Astrocyte (in vitro differentiated cells and primary cell): ENCODE results near the gene ZNF608. TPM values are rescaled to one million over a fixed set of nuclear protein-coding genes. Genes with fewer than 3 reads are reported as not detected.

Experiments
- DNase-seq: peaks from one replicate; pipeline ENCODE4 v3.0.0-alpha.2; 2010; ENCODE audit warnings: low read depth
- FAIRE-seq: peaks from 2 replicates; lab custom pipeline; 2011; peaks lifted over from hg19 to GRCh38; lab: Jason Lieb, UNC
- H2AFZ ChIP-seq: 2 replicates; pipeline ENCODE4 v1.6.0; 2012; ENCODE audit warnings: low read depth, low read length, inconsistent platforms
- H3K27ac ChIP-seq: 2 replicates; pipeline ENCODE4 v1.5.1; 2011; ENCODE audit warnings: low read depth, low read length, inconsistent platforms
- H3K27me3 ChIP-seq: 2 replicates; pipeline ENCODE4 v1.6.0; 2011; ENCODE audit warnings: low read length, inconsistent platforms; ENCODE audit not compliant: insufficient read depth
- H3K36me3 ChIP-seq: 2 replicates; pipeline ENCODE4 v1.5.1; 2011; ENCODE audit warnings: low read length, inconsistent platforms; ENCODE audit not compliant: insufficient read depth
- H3K4me1 ChIP-seq: 2 replicates; pipeline ENCODE4 v1.5.1; 2011; ENCODE audit warnings: low read length, inconsistent platforms; ENCODE audit not compliant: insufficient read depth
- H3K4me2 ChIP-seq: 2 replicates; pipeline ENCODE4 v1.6.0; 2012; ENCODE audit warnings: low read length, inconsistent platforms
- H3K4me3 ChIP-seq: 2 replicates; pipeline ENCODE4 v1.5.1; 2011; ENCODE audit warnings: low read depth, mild to moderate bottlenecking, low read length, inconsistent platforms; ENCODE audit not compliant: insufficient read depth
- H3K79me2 ChIP-seq: 2 replicates; pipeline ENCODE4 v1.6.0; 2012; ENCODE audit warnings: mild to moderate bottlenecking, low read length, inconsistent platforms; ENCODE audit not compliant: insufficient read depth
- H3K9ac ChIP-seq: 2 replicates; pipeline ENCODE4 v1.6.0; 2012; ENCODE audit warnings: mild to moderate bottlenecking, low read length, inconsistent platforms
- H3K9me3 ChIP-seq: 2 replicates; pipeline ENCODE4 v1.5.1; 2012; ENCODE audit warnings: low read depth, mild to moderate bottlenecking, low read length, inconsistent platforms; ENCODE audit not compliant: insufficient read depth
- H4K20me1 ChIP-seq: 2 replicates; pipeline ENCODE4 v1.6.0; 2012; ENCODE audit warnings: low read length, inconsistent platforms; ENCODE audit not compliant: insufficient read depth
- H3K27ac Mint-ChIP-seq: one replicate; pipeline ENCODE4 v1.8.0; 2021; ENCODE audit warnings: mild to moderate bottlenecking, mixed read lengths; ENCODE audit not compliant: unreplicated experiment
- H3K27me3 Mint-ChIP-seq: one replicate; pipeline ENCODE4 v1.8.0; 2021; ENCODE audit warnings: low read depth, mixed read lengths; ENCODE audit not compliant: unreplicated experiment
- H3K36me3 Mint-ChIP-seq: one replicate; pipeline ENCODE4 v1.8.0; 2021; ENCODE audit warnings: low read depth, mixed read lengths; ENCODE audit not compliant: unreplicated experiment
- H3K4me1 Mint-ChIP-seq: one replicate; pipeline ENCODE4 v1.8.0; 2021; ENCODE audit warnings: low read depth, mixed read lengths; ENCODE audit not compliant: unreplicated experiment
- H3K4me3 Mint-ChIP-seq: one replicate; pipeline ENCODE4 v1.8.0; 2021; ENCODE audit warnings: mild to moderate bottlenecking, moderate library complexity, mixed read lengths; ENCODE audit not compliant: unreplicated experiment
- H3K9me3 Mint-ChIP-seq: one replicate; pipeline ENCODE4 v1.8.0; 2021; ENCODE audit warnings: mild to moderate bottlenecking, mixed read lengths; ENCODE audit not compliant: unreplicated experiment
- CTCF ChIP-seq: IDR thresholded peaks from 2 replicates; pipeline ENCODE4 v1.5.1; 2011; ENCODE audit warnings: low read depth, mild to moderate bottlenecking, inconsistent platforms, low read length, moderate library complexity; ENCODE audit not compliant: insufficient read depth
- EZH2 ChIP-seq: IDR thresholded peaks from 2 replicates; pipeline ENCODE4 v1.6.1; 2012; ENCODE audit warnings: mild to moderate bottlenecking, low read length, inconsistent platforms; ENCODE audit not compliant: insufficient read depth
- total RNA-seq: library from RNA; stranded (reverse); gene quantifications from 2 replicates; pipeline ENCODE4 v1.2.1, GENCODE V29; 2021

ZNF608 gene
- total RNA-seq, 1 donor from 2014 or later = 57.3 TPM

- H3K27me3 Mint-ChIP-seq = no peaks in the 10 kb centered on the region
- Histone ChIP-seq H3K9ac (no peak overlapping the region), H3K4me1 (peaks cover 8% of the 10 kb centered on the region), H3K27ac (no peak overlapping the region), H3K36me3 (no peaks in the 10 kb centered on the region), H3K4me3 (no peak overlapping the region), H3K27me3 (no peaks in the 10 kb centered on the region), H4K20me1 (no peaks in the 10 kb centered on the region), H2AFZ (no peak overlapping the region), H3K4me2 (no peak overlapping the region), H3K9me3 (no peaks in the 10 kb centered on the region), H3K79me2 (no peaks in the 10 kb centered on the region)
- no peaks in the 10 kb centered on the region for H3K9me3 Mint-ChIP-seq
- DNase-seq = no peak
- no peak for FAIRE-seq
- no peak overlapping the region for H3K27ac Mint-ChIP-seq
- no peak for TF ChIP-seq EZH2
- no peak for TF ChIP-seq CTCF
- no peaks in the 10 kb centered on the region for H3K36me3 Mint-ChIP-seq
- H3K4me3 Mint-ChIP-seq = no peak overlapping the region
- H3K4me1 Mint-ChIP-seq = peaks cover 18% of the 10 kb centered on the region
Measured at GRCh38 chr5:124789104-124789605, 42.7 kb upstream of the ZNF608 start.

- H3K9me3 Mint-ChIP-seq = peaks cover 4% of the 10 kb centered on the region
- peak; percentile 20 for DNase-seq
- no peaks in the 10 kb centered on the region for H3K4me1 Mint-ChIP-seq
- Histone ChIP-seq H3K4me2 (no peak overlapping the region), H3K27me3 (no peaks in the 10 kb centered on the region), H3K4me1 (no peaks in the 10 kb centered on the region), H3K36me3 (no peaks in the 10 kb centered on the region), H3K27ac (no peak overlapping the region), H2AFZ (no peak overlapping the region), H3K4me3 (no peak overlapping the region), H3K9ac (no peak overlapping the region), H4K20me1 (no peaks in the 10 kb centered on the region), H3K79me2 (no peaks in the 10 kb centered on the region), H3K9me3 (no peaks in the 10 kb centered on the region)
- H3K27ac Mint-ChIP-seq = no peak overlapping the region
- TF ChIP-seq CTCF (no peak), EZH2 (no peak)
- H3K36me3 Mint-ChIP-seq = no peaks in the 10 kb centered on the region
- no peak for FAIRE-seq
- H3K27me3 Mint-ChIP-seq = no peaks in the 10 kb centered on the region
- no peak overlapping the region for H3K4me3 Mint-ChIP-seq
Measured at GRCh38 chr5:124783794-124784193, 37.4 kb upstream of the ZNF608 start.

GRCh38 chr5:124783285-124783684, 36.8 kb upstream of the ZNF608 start:
- Mint-ChIP-seq H3K9me3 (peaks cover 4% of the 10 kb centered on the region), H3K4me3 (no peak overlapping the region), H3K36me3 (no peaks in the 10 kb centered on the region), H3K4me1 (no peaks in the 10 kb centered on the region), H3K27ac (no peak overlapping the region), H3K27me3 (no peaks in the 10 kb centered on the region)
- H3K9me3 ChIP-seq = no peaks in the 10 kb centered on the region
- no peak overlapping the region for H3K4me3 ChIP-seq
- H3K4me1 ChIP-seq = no peaks in the 10 kb centered on the region
- no peak overlapping the region for H3K9ac ChIP-seq
- DNase-seq (no peak), FAIRE-seq (no peak)
- H3K27me3 ChIP-seq = no peaks in the 10 kb centered on the region
- H3K27ac ChIP-seq = no peak overlapping the region
- H4K20me1 ChIP-seq = no peaks in the 10 kb centered on the region
- no peaks in the 10 kb centered on the region for H3K36me3 ChIP-seq
- H3K79me2 ChIP-seq = no peaks in the 10 kb centered on the region
- H3K4me2 ChIP-seq = no peak overlapping the region
- TF ChIP-seq EZH2 = no peak
- no peak for TF ChIP-seq CTCF
- H2AFZ ChIP-seq = no peak overlapping the region
